IMR-90 (cell line): Measurements from ENCODE around the gene IGLL5. TPM values are rescaled to one million over a fixed set of nuclear protein-coding genes. Genes with fewer than 3 reads are reported as not detected.

ENCODE experiments used
- ATAC-seq: fragments of 200-7000 bp; cut with Tn5 transposase; 2 replicates; pipeline ENCODE4 v1.9.1; 2020; ENCODE audit warnings: low read depth, mild to moderate bottlenecking, moderate library complexity
- BruUV-seq: library from RNA; stranded (reverse); fragments of 400-500 nt; replicated peaks from 2 replicates; lab custom pipeline; 2021; lab: Mats Ljungman, UMichigan
- CTCF ChIA-PET: fragments of 300-600 bp; formaldehyde crosslinking; extraction: SDS; loops from one replicate; lab custom pipeline; 2021; ENCODE audit warnings: antibody characterized with exemption; lab: Yijun Ruan, JAX
- POLR2A ChIA-PET: fragments of 300-600 bp; sonication (Branson Sonifier 250); formaldehyde crosslinking; loops from one replicate; lab custom pipeline; 2022; ENCODE audit warnings: antibody characterized with exemption; ENCODE audit not compliant: unreplicated experiment; lab: Charles Lee
- DNase-seq: peaks from one replicate; pipeline ENCODE4 v3.0.0; 2013
- H2AFZ ChIP-seq: replicated peaks from 2 replicates; pipeline ENCODE3; 2013; ENCODE audit warnings: low read length, mild to moderate bottlenecking; ENCODE audit not compliant: poor library complexity
- H2AK5ac ChIP-seq: 2 replicates; pipeline ENCODE4 v1.6.1; 2013; ENCODE audit warnings: low read depth, low read length, inconsistent platforms
- H2AK9ac ChIP-seq: replicated peaks from 2 replicates; pipeline ENCODE3; 2013; ENCODE audit warnings: mild to moderate bottlenecking, low read depth, low read length, moderate library complexity; ENCODE audit not compliant: poor library complexity
- H2BK120ac ChIP-seq: 2 replicates; pipeline ENCODE4 v1.6.1; 2013; ENCODE audit warnings: low read depth, low read length, inconsistent platforms
- H2BK15ac ChIP-seq: 3 replicates; pipeline ENCODE4 v1.6.1; 2013; ENCODE audit warnings: low read depth, low read length, inconsistent platforms
- H2BK20ac ChIP-seq: 2 replicates; pipeline ENCODE4 v1.6.1; 2013; ENCODE audit warnings: low read depth, mild to moderate bottlenecking, inconsistent platforms, low read length, moderate library complexity
- H2BK5ac ChIP-seq: 2 replicates; pipeline ENCODE4 v1.6.1; 2013; ENCODE audit warnings: mild to moderate bottlenecking, low read depth, low read length, inconsistent platforms; ENCODE audit not compliant: poor library complexity, severe bottlenecking
- H3K14ac ChIP-seq: replicated peaks from 2 replicates; pipeline ENCODE4 v1.6.1; 2013; ENCODE audit warnings: low read depth, low read length, inconsistent platforms
- H3K18ac ChIP-seq: 2 replicates; pipeline ENCODE4 v1.6.1; 2013; ENCODE audit warnings: low read depth, low read length, control low read depth
- H3K23ac ChIP-seq: 2 replicates; pipeline ENCODE4 v1.6.1; 2013; ENCODE audit warnings: low read depth, low read length, inconsistent platforms
- H3K27ac ChIP-seq: 2 replicates; pipeline ENCODE4 v1.5.1; 2013; ENCODE audit warnings: mild to moderate bottlenecking, control low read depth, low read length; ENCODE audit not compliant: insufficient read depth
- H3K27me3 ChIP-seq: 2 replicates; pipeline ENCODE4 v1.6.1; 2013; ENCODE audit warnings: low read length; ENCODE audit not compliant: control insufficient read depth, insufficient read depth
- H3K36me3 ChIP-seq: 2 replicates; pipeline ENCODE4 v1.6.1; 2013; ENCODE audit warnings: low read length, mixed read lengths; ENCODE audit not compliant: control insufficient read depth, insufficient read depth
- H3K4ac ChIP-seq: 2 replicates; pipeline ENCODE4 v1.6.1; 2013; ENCODE audit warnings: low read depth, low read length, inconsistent platforms
- H3K4me1 ChIP-seq: 2 replicates; pipeline ENCODE4 v1.6.1; 2013; ENCODE audit warnings: low read length, mixed read lengths; ENCODE audit not compliant: control insufficient read depth, insufficient read depth
- H3K4me2 ChIP-seq: 2 replicates; pipeline ENCODE4 v1.6.1; 2013; ENCODE audit warnings: low read depth, mild to moderate bottlenecking, control low read depth, low read length, moderate library complexity
- H3K4me3 ChIP-seq: 2 replicates; pipeline ENCODE4 v1.5.1; 2013; ENCODE audit warnings: low read depth, mild to moderate bottlenecking, control low read depth, low read length, moderate library complexity; ENCODE audit not compliant: insufficient read depth
- H3K56ac ChIP-seq: 2 replicates; pipeline ENCODE4 v1.6.1; 2013; ENCODE audit warnings: low read length, inconsistent platforms; ENCODE audit not compliant: insufficient read depth; ENCODE audit errors: extremely low read depth
- H3K79me1 ChIP-seq, 2 experiments: 2 replicates each; pipeline ENCODE4 v1.6.1; 2013; ENCODE audit warnings: low read length in 2 of 2, inconsistent platforms in 1 of 2, low read depth in 1 of 2
- H3K9ac ChIP-seq: 2 replicates; pipeline ENCODE4 v1.6.1; 2013; ENCODE audit warnings: low read depth, low read length, control low read depth
- H3K9me1 ChIP-seq: 2 replicates; pipeline ENCODE4 v1.6.1; 2013; ENCODE audit warnings: low read length, inconsistent platforms; ENCODE audit not compliant: insufficient read depth
- H3K9me3 ChIP-seq: 2 replicates; pipeline ENCODE4 v1.6.1; 2013; ENCODE audit warnings: low read length; ENCODE audit not compliant: control insufficient read depth, insufficient read depth
- H4K20me1 ChIP-seq: 2 replicates; pipeline ENCODE4 v1.6.1; 2013; ENCODE audit warnings: low read length, inconsistent platforms; ENCODE audit not compliant: insufficient read depth
- H4K5ac ChIP-seq: 2 replicates; pipeline ENCODE4 v1.6.1; 2013; ENCODE audit warnings: mild to moderate bottlenecking, low read depth, low read length, control low read depth
- H4K8ac ChIP-seq, 2 experiments: 2 replicates each; pipeline ENCODE4 v1.6.1; 2013; ENCODE audit warnings: low read depth in 2 of 2, low read length in 2 of 2, control low read depth in 1 of 2, inconsistent platforms in 1 of 2
- H4K91ac ChIP-seq: 2 replicates; pipeline ENCODE4 v1.6.1; 2013; ENCODE audit warnings: low read depth, low read length, inconsistent platforms; ENCODE audit not compliant: insufficient read depth
- BHLHE40 ChIP-seq: fragments of 150-350 bp; IDR thresholded peaks from 2 replicates; pipeline ENCODE4 v1.6.1; 2016; ENCODE audit warnings: mild to moderate bottlenecking, low read depth, low read length
- CEBPB ChIP-seq: IDR thresholded peaks from 2 replicates; pipeline ENCODE4 v1.6.1; 2012; ENCODE audit warnings: low read depth, low read length, improper control_type of control experiment
- CHD1 ChIP-seq: IDR thresholded peaks from 2 replicates; pipeline ENCODE4 v1.6.1; 2012; ENCODE audit warnings: low read depth, low read length, improper control_type of control experiment
- ELK1 ChIP-seq: fragments of 150-350 bp; IDR thresholded peaks from 2 replicates; pipeline ENCODE4 v1.6.1; 2016; ENCODE audit warnings: low read depth, mild to moderate bottlenecking, low read length, moderate library complexity, borderline replicate concordance
- MXI1 ChIP-seq: IDR thresholded peaks from 2 replicates; pipeline ENCODE4 v1.6.1; 2012; ENCODE audit warnings: low read depth, mild to moderate bottlenecking, low read length, moderate library complexity, borderline replicate concordance
- POLR2A ChIP-seq: IDR thresholded peaks from 2 replicates; pipeline ENCODE4 v1.6.1; 2012; ENCODE audit warnings: mild to moderate bottlenecking, low read depth, low read length
- RAD21 ChIP-seq: IDR thresholded peaks from 2 replicates; pipeline ENCODE4 v1.6.1; 2012; ENCODE audit warnings: low read length, improper control_type of control experiment
- RCOR1 ChIP-seq: IDR thresholded peaks from 2 replicates; pipeline ENCODE4 v1.6.1; 2012; ENCODE audit warnings: mild to moderate bottlenecking, low read length, improper control_type of control experiment; ENCODE audit not compliant: insufficient replicate concordance
- RFX5 ChIP-seq: IDR thresholded peaks from 2 replicates; pipeline ENCODE4 v1.8.0; 2012; ENCODE audit warnings: low read depth, mild to moderate bottlenecking, low read length, moderate library complexity
- SMC3 ChIP-seq: fragments of 150-350 bp; IDR thresholded peaks from 2 replicates; pipeline ENCODE4 v1.6.1; 2016; ENCODE audit warnings: low read depth, mild to moderate bottlenecking, antibody characterized with exemption, low read length, moderate library complexity
- USF2 ChIP-seq: fragments of 150-350 bp; IDR thresholded peaks from 2 replicates; pipeline ENCODE4 v1.6.1; 2017; ENCODE audit warnings: mild to moderate bottlenecking, antibody characterized with exemption, low read length, low read depth
- WGBS, 2 experiments: methylation state at CpG; one replicate each; pipeline versions ENCODE4 v1.1.5 to v1.1.7; 2013; ENCODE audit warnings: missing lambda C conversion rate in 2 of 2; ENCODE audit not compliant: insufficient read length in 1 of 2; ENCODE audit errors: extremely low coverage in 2 of 2; 5-methylcytosine and 5-hydroxymethylcytosine counted together
- dilution Hi-C: fragments of 300-500 bp; cut with HindIII; formaldehyde crosslinking; loops from one replicate; pipeline ENCODE4 v1.14.3; 2018; ENCODE audit warnings: low sequenced_read_pairs; ENCODE audit not compliant: unreplicated experiment
- in situ Hi-C: fragments of 300-500 bp; cut with MboI; formaldehyde crosslinking; loops from 3 replicates; pipeline ENCODE4 v1.14.3; 2019; ENCODE audit warnings: low sequenced_read_pairs, inconsistent platforms, mixed read lengths
- intact Hi-C: fragments of 100-400 bp; cut with micrococcal nuclease; formaldehyde crosslinking; loops from 2 replicates; pipeline ENCODE4 v1.10.0; 2022
- polyA plus RNA-seq, 3 experiments: library from polyadenylated mRNA; depleted of rRNA; stranded (reverse); fragments of >200 nt; gene quantifications; 2 replicates each; pipeline ENCODE4 v1.2.3, GENCODE V29; 2012; ENCODE audit warnings: low replicate concordance in 1 of 3
- total RNA-seq: library from RNA; depleted of rRNA; stranded (reverse); fragments of >200 nt; gene quantifications from 2 replicates; pipeline ENCODE4 v1.2.3, GENCODE V29; 2012
- TF ChIP-seq, protein P1 (sequence below): conservative IDR thresholded peaks from 2 replicates; pipeline ENCODE4 v1.5.1; 2012; ENCODE audit warnings: mild to moderate bottlenecking, low read depth, low read length, improper control_type of control experiment

IGLL5 gene
- total and polyA plus RNA-seq, 2 of the 4 experiments (the other 2 are of a cell fraction): not detected

DNA sequence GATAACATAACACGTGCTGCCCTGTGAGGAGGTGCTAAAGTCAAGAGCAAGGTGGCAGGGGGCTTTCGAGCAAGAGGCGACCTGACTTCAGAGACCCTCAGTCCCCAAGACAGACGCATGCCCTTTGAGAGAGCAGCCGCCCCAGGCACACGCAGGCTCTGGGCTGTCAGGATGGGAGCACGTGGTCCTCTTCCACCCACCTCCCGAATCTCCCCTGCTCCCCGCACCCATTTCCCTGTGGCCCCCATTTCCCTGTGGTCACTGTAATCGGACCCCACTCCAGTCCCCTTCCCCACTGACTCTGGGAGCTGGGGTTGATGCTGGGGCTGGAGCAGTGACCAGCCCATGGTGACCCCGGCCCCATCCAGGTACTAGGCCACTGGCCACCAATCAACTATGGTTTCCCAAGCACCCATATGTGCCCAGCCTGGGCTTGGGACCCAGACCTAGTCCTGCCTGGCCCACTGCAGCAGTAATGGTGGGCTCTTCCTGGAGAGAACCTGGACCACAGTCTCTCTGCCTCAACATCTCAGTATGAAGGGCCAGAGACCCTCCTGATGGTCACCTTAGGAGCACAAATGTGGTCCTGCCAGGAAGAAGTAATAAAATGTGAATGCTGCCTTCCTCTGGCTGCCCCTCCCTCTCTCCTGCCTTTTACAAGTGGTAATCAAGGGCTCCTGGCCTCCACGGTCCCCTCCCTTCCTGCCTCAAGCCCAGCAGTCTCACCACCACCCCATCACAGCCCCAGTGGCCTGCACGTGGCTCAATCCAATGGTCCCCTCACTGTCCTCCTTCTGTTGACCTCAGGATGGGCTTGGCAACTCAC lies 39.0 kb downstream of the IGLL5 start (continued):
- TF ChIP-seq POLR2A: no peak

DNA sequence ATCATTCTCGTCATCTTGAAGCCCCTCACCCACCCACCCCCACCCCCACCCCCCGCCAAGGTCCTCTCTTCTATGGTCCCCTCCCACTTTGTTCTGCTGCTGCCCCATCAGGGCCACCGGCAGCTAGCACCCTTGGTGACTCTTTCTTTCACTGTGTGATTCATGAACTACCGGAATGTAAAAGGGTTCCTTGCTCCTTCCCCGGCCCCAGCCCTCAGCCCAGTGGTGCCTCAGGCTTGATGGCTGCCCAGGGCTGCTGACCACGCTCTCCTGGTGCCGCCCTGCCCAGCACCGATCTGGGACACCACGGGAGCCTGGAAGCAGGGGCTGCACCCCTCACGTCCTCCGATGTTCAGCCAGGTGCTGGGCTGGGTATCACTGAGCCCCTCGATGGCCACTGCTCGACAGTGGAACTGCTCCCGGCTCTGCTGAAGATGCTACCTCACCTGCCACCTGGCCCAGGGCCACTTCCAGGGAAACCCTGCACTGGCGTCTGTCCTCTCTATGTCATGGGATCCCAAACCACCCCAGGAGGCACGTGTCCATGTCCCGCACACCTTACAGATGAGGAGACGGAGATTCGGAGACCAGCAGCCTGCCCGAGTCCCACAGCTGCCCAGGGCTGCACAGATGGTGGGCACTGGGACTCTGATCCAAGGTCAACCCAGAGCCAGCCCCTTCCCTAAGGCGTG lies 39.7 kb downstream of the IGLL5 start:
- dilution Hi-C loops: no loop called here
- 82% methylated on average over 17 of the region's 21 CpGs; no CpG with 5 or more reads in 1 of the 2 experiments for WGBS, 2 experiments
- TF ChIP-seq ELK1 (no peak), RFX5 (no peak), MXI1 (no peak), RAD21 (no peak), BHLHE40 (no peak), SMC3 (no peak), CEBPB (no peak), CHD1 (no peak), RCOR1 (no peak), USF2 (no peak)
- TF ChIP-seq, protein P1, sequence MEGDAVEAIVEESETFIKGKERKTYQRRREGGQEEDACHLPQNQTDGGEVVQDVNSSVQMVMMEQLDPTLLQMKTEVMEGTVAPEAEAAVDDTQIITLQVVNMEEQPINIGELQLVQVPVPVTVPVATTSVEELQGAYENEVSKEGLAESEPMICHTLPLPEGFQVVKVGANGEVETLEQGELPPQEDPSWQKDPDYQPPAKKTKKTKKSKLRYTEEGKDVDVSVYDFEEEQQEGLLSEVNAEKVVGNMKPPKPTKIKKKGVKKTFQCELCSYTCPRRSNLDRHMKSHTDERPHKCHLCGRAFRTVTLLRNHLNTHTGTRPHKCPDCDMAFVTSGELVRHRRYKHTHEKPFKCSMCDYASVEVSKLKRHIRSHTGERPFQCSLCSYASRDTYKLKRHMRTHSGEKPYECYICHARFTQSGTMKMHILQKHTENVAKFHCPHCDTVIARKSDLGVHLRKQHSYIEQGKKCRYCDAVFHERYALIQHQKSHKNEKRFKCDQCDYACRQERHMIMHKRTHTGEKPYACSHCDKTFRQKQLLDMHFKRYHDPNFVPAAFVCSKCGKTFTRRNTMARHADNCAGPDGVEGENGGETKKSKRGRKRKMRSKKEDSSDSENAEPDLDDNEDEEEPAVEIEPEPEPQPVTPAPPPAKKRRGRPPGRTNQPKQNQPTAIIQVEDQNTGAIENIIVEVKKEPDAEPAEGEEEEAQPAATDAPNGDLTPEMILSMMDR: no peak

More for the DNA sequence above, 39.7 kb downstream of the IGLL5 start:
- Histone ChIP-seq H2AK5ac (no peak overlapping the region), H3K4ac (no peak overlapping the region), H3K9me1 (no peaks in the 10 kb centered on the region), H4K8ac (no peak overlapping the region), H3K79me1 (no peaks in the 10 kb centered on the region), H4K20me1 (no peaks in the 10 kb centered on the region), H3K4me2 (no peak overlapping the region), H3K4me3 (no peak overlapping the region), H3K18ac (no peak overlapping the region), H3K36me3 (no peaks in the 10 kb centered on the region), H3K23ac (no peak overlapping the region), H3K4me1 (no peaks in the 10 kb centered on the region), H2AK9ac (no peak overlapping the region), H4K5ac (no peak overlapping the region), H2BK5ac (no peak overlapping the region), H3K9ac (no peak overlapping the region), H2AFZ (no peak overlapping the region), H2BK15ac (no peak overlapping the region), H4K91ac (no peak overlapping the region), H2BK120ac (no peak overlapping the region), H3K14ac (no peak overlapping the region), H3K27me3 (no peaks in the 10 kb centered on the region), H2BK20ac (no peak overlapping the region), H3K56ac (no peak overlapping the region), H3K27ac (no peak overlapping the region), H3K9me3 (no peaks in the 10 kb centered on the region)
- BruUV-seq: no TSS peak
- no peak for DNase-seq
- ATAC-seq: no peak
- in situ Hi-C loops: no loop called here
- ChIA-PET POLR2A (no interaction called here), CTCF (no interaction called here)
- intact Hi-C loops: no loop called here
